Cardiac fibroblast (primary cell): ENCODE data around the gene FBXL16.

Source experiments
- DNase-seq, 2 donors: peaks; one replicate each; pipeline versions ENCODE4 v3.0.0 to v3.0.0-alpha.2; 2010; ENCODE audit warnings: low read depth in 2 of 2
- H3K4me3 ChIP-seq, 2 donors: replicated peaks in 1 of 2; 1 replicate in 1 of 2; 2 replicates in 1 of 2; pipeline ENCODE4 v1.5.1; 2011; ENCODE audit warnings: low read depth in 2 of 2, low read length in 2 of 2, mild to moderate bottlenecking in 2 of 2, moderate library complexity in 1 of 2
- TF ChIP-seq, protein P1 (sequence below): IDR thresholded peaks from one replicate; pipeline ENCODE4 v1.5.1; 2011; ENCODE audit warnings: low read depth, mild to moderate bottlenecking, low read length, inconsistent platforms

Gene FBXL16

DNA sequence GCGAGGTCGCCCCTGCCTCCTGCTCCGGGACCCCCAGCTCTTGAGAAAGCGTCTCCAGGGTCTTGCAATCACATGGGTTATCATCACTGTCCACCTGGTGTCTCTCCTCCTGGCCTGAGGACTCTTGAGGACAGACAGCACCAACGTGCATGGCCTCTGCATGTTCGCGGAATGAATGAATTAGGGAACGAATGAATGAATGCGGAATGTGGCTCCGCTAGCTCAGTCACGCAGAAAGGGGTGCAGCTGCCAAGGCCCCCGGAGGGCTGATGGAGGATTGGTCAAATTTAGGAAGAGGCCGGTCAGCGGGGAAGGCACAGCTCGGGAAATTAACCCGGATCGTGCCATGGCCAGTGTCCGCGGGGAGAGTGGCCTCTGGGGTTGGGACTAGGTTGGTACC lies 3.3 kb downstream of the FBXL16 start:
- TF ChIP-seq, protein P1, sequence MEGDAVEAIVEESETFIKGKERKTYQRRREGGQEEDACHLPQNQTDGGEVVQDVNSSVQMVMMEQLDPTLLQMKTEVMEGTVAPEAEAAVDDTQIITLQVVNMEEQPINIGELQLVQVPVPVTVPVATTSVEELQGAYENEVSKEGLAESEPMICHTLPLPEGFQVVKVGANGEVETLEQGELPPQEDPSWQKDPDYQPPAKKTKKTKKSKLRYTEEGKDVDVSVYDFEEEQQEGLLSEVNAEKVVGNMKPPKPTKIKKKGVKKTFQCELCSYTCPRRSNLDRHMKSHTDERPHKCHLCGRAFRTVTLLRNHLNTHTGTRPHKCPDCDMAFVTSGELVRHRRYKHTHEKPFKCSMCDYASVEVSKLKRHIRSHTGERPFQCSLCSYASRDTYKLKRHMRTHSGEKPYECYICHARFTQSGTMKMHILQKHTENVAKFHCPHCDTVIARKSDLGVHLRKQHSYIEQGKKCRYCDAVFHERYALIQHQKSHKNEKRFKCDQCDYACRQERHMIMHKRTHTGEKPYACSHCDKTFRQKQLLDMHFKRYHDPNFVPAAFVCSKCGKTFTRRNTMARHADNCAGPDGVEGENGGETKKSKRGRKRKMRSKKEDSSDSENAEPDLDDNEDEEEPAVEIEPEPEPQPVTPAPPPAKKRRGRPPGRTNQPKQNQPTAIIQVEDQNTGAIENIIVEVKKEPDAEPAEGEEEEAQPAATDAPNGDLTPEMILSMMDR: no peak
- no peak overlapping the region for H3K4me3 ChIP-seq
- DNase-seq: no peak

- TF ChIP-seq, protein P1: no peak
- no peak overlapping the region for H3K4me3 ChIP-seq
- no peak for DNase-seq
Observed at GRCh38 chr16:700684-701584, 4.7 kb downstream of the FBXL16 start.

DNA sequence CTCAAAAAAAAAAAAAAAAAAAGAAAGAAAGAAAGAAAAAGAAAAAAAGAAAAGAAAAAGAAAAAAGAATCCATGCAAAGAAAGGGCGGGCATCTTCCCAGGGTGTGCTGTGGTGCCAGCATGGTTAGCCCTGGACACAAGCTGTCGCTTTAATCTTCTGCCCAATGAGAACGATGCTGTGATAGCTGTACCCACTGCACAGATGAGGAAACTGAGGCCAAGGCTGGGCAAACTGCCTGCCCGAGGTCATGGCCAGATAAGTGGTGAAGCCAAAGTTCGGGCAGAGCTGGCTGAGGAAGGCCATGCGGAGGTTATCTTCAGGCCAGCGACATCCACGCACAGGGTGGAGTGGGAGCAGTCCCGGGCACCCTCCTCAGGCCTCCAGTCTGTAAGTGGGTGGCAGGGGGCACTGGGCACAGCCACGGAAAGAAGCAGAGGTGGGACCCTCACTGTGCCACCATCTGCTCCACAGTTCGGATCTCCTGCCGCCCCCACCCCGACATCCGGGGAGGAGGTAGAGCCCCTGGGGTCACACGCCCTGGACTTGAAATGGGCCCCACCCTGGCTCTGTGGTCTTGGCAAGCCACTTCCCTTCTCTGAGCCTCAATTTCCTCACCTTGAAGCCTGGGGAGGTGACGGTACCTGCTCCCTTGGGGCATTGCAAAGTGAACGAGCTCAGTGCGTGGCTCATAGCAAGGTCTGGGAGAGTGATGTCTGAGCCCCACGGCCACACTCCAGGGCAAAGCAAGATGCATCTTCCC lies 6.5 kb downstream of the FBXL16 start:
- TF ChIP-seq, protein P1: no peak
- H3K4me3 ChIP-seq: no peak overlapping the region
- no peak for DNase-seq

DNA sequence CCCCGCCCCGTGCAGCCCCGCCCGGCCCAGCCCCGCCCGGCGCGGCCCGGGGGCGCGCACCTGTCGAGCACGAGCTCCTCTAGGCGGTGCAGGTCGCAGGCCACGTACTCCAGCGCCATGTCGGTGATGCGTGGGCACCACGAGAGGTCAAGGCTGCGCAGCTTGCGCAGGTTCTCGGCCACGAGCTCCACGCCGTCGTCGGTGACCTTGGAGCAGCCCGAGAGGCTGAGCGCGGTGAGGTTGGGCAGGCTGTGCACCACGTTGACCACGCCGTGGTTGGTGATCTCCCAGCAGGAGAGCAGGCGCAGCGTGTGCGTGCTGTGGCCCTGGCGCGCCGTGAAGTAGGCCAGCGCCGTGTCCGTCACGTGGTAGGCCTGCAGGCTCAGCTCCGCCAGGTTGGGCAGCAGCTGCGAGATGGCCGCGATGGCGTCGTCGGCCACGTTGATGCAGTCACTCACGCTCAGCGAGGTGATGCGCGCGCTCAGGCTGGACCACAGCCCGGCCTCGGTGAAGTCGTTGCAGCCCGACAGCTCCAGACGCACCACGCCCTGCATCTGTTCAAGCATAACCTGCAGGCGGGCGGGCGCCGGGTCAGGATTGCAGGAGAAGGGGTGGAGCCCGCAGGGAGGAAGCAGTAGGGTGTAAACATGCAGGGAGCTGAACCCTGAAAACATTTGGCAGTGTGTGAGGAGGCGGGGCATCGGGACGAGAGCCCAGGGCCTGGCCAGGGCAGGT lies 10.1 kb downstream of the FBXL16 start:
- TF ChIP-seq, protein P1: no peak
- DNase-seq: no peak
- H3K4me3 ChIP-seq: no peak overlapping the region

GRCh38 chr16:694863-695354 lies 10.7 kb downstream of the FBXL16 start:
- no peak overlapping the region for H3K4me3 ChIP-seq
- DNase-seq: no peak
- TF ChIP-seq, protein P1: no peak

- TF ChIP-seq, protein P1: no peak
- H3K4me3 ChIP-seq: no peak overlapping the region
- no peak for DNase-seq
Observed at GRCh38 chr16:694187-694862, 11.3 kb downstream of the FBXL16 start.
